Activated T-cell treated with anti-CD3 and anti-CD28 coated beads for 1 hour (primary cell): ENCODE results near the gene LRRC73.
"Not testable (repeated sequence)": the region's sequence is repeated elsewhere in the genome, so short reads cannot be mapped to it uniquely, and the experiment has no call there.

ENCODE experiments used
- DNase-seq: peaks from one replicate; pipeline ENCODE4 v3.0.0-alpha.2; 2020; ENCODE audit warnings: low read depth

LRRC73 gene

GRCh38 chr6:43510827-43511163, 649 bp upstream of the LRRC73 start:
- no peak for DNase-seq

GRCh38 chr6:43509142-43509983, 783 bp downstream of the LRRC73 start:
- no peak for DNase-seq

DNA sequence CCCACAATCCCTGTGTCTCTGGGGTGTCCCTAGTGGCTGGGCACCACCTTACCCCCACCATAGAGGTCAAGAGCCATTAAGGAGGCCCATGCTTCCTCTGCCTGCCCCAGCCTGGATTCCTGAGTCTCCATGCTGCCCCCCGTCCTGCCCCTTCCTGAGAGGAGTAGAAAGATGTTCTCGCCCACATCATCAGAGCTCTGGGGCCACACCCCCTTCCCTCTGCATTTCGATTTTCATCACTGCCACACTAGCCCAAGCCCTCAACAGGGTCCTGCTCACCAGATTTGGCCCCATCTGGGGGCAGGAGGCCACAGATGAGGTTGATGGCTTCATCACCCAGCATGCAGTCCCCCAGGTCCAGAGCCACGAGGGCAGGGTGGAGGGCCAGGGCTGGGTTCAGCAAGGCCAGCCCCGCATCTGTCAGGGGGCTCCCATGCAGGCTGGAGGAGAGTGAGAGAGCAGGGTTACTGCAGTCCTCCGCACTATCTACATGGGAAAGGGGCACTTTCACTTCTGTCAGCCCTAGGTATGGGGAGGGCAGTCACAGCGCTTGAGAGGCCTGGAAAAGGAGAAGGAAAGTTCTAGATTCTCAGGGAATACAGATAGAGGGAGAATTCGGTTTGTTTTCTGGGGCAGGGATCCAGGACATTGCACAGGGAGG, 1.5 kb downstream of the LRRC73 start:
- DNase-seq: no peak

DNA sequence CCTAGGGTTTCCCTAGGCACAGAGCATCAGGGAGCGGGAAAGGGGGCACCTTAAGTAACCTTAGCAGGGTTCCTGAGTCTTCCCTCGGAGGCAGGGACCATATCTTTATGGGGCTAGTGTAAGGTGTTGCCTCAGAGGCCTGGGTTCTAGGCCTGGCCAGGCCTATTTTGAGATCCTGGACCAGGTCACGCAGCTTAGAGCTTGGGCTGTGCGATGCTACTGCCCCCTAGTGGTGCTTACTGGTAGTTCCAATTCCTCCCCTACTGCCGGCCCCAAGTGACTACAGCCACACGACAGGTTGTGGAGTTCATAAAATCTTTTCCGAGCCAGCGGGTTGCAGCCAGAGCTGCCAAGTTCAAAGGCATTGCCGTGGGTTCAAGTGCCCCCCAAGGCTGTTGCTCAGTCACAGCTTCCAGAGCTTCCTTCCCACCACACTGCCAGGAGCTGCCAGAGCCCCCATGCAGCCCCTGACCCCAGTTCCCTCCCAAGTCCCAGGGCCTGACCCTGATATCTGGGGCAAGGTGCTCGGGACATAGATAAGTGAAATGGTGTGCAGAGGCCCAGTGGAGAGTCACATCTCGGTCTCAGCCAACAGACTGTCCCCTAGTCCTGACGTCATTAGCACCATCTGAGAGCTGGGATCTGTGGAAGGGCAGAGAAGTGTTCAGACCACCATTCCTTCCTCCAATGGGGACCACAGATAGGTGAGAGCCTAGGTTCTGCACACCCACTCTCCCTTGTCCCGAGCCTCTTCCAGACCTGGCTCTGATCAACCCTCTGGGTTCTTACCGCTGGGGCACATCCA, 3.3 kb downstream of the LRRC73 start:
- DNase-seq: peak; percentile 71

DNA sequence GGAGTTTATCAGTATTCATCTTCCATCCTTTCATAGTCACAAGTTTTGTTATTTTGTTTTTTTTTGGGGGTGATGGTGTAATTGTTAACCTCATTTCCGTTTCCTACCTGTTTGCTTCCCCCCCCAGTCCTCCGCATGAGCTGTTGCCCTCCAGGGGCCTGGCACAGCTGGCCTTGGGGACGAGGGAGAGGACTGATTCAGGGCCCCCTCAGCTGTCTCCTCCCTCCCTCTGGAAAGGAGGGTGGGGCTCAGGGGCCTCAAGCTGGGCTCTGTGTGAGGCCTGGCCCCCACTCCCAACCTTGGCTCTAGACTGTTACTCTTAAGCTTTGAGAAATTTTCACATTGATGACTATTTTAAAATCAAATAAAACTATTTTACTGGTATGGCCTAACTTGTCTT, 4.0 kb downstream of the LRRC73 start:
- no peak for DNase-seq

GRCh38 chr6:43505718-43506117, 4.4 kb downstream of the LRRC73 start:
- DNase-seq: no peak

DNA sequence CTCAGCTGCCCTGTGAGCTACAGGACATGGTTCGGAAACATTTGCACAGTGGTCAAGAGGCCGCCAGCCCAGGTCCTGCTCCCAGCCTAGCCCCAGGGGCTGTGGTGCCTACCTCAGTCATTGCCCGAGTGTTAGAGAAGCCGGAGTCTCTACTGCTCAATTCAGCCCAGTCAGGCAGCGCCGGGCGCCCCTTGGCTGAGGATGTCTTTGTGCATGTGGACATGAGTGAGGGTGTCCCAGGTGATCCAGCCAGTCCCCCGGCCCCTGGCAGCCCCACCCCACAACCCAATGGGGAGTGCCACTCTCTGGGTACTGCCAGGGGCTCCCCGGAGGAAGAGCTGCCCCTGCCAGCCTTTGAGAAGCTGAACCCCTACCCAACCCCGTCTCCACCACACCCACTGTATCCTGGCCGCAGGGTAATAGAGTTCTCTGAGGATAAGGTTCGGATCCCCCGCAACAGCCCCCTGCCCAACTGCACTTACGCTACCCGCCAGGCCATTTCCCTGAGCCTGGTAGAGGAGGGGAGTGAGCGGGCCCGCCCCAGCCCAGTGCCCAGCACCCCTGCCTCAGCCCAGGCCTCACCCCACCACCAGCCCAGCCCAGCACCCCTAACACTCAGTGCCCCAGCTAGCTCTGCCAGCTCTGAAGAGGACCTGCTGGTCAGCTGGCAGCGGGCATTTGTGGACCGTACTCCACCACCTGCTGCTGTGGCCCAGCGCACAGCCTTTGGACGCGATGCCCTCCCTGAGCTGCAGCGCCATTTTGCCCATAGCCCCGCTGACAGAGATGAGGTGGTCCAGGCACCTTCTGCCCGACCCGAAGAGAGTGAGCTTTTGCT, 5.2 kb downstream of the LRRC73 start:
- DNase-seq: no peak

- no peak for DNase-seq
These were observed 6.7 kb downstream of the LRRC73 start for GRCh38 chr6:43503443-43503842.

DNA sequence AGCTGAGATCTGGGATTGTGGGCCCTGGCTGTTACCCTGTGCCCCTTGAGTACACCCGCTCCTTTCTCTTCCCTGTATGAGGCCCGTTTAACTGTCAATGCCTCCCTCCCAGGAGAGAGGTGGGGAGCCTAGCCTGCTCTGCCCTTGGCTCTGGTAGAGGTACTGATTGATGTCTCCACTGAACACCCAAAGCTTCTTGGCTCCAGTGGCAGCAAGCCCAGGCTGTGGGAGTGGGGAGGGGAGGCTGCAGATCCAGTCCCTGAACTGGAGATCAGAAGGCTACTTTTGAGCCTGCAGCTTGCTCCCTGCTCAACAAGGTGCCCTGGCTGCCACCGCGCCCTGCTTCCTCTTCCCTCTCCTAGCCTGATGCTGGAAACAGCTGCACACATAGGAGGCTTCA, 7.5 kb downstream of the LRRC73 start:
- DNase-seq: no peak

GRCh38 chr6:43500921-43501320, 9.2 kb downstream of the LRRC73 start:
- DNase-seq: no peak

DNA sequence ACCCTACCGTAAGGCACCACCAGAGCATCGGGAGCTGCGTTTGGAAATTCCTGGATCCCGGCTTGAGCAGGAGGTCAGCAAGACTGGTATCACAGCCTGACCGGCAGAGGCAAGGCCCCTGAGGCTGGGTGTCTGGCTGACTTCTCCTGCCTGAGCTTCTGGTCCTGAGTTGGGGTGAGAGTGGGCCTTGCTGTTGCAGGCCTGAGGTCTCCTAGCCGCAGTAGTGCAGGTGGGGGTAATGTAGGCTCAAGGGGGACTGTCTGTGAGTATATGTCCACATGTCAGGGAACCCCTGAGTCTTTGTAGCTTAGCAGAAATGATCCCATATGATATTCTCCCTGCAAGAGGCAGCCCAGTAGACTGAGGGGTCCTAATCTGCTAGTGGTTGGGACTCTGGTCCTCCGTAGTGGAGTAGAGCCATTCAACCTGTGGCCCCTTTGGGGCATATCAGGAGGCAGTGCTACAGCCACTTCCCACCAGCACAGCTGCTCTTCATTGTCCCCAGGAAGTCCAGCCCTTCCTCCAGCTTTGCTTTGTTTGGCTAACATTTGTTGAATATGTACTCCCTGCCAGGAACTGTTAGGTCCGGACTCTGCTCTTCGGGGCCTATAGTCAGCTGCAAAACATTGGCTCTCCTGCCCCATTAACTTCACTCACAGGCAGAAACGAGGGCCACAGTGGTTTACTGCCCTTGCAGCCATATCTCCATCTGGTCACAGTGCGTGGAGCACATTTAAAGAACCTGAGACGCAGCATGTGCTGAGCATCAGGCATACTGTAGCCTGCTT, 10.9 kb downstream of the LRRC73 start:
- DNase-seq: no peak

DNA sequence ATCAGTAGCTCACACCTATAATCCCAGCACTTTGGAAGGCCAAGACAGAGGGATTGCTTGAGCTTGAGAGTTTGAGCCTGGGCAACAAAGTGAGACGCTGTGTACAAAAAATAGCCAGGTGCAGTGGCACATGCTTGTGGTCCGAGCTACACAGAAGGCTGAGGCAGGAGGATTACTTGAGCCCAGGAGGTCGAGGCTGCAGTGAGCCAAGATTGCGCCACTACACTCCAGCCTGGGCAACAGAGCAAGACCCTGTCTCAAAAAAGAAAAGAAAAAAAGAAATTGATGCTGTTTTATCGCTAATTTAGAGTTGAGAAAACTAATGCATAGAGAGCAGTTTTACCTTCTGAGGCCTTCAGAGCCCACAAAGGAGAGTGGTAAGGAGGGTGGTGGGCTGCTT, 11.9 kb downstream of the LRRC73 start:
- not testable (repeated sequence) for DNase-seq

DNA sequence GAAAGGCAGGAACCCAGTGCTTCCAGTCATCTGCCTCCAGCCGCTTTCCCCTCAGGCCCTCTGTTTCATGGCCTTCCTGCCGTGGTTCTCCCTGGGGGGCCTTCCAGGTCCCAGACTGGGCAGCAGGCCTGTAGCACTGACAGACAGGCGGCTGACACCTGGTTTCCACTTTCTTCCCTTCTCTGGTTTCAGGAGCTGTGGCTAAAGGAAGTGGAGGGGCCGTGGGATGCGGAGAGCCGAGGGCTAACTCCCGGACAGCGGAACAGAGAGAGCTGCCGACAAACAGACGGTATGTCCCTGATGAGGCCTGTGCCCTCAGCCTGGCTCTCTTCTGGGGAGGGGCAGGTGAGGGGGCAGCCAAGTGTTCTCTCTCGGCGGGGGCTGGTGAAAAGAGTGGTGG, 12.5 kb downstream of the LRRC73 start:
- DNase-seq: no peak

GRCh38 chr6:43497129-43497396, 13.1 kb downstream of the LRRC73 start:
- DNase-seq: no peak

GRCh38 chr6:43496370-43497128, 13.6 kb downstream of the LRRC73 start:
- no peak for DNase-seq

- DNase-seq: no peak
These were observed 14.7 kb downstream of the LRRC73 start for GRCh38 chr6:43495409-43495941.

DNA sequence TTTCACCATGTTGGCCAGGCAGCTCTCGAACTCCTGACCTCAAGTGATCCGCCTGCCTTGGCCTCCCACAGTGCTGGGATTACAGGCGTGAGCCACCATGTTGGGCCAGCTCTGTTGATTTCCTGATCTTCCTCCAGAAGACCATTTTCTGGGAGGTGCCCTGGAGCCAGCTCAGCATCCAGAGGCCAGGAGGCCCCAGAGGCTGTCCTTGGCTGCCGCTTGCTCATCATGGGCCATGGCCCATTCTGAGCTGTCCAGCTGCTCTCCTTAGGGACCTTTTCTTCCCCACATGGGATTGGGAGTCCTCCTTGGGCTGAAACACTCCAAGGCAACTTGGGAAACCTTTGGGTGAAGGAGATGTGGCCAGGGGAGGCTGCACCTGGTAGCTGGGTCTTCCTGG, 15.4 kb downstream of the LRRC73 start:
- DNase-seq: no peak

- DNase-seq: no peak
These were observed 15.8 kb downstream of the LRRC73 start for GRCh38 chr6:43494321-43494720.

- no peak for DNase-seq
These were observed 16.3 kb downstream of the LRRC73 start for GRCh38 chr6:43493833-43494232.

GRCh38 chr6:43493230-43493629, 16.9 kb downstream of the LRRC73 start:
- DNase-seq: no peak
